ENCODE data around the gene CHAT. TPM values are rescaled to one million over a fixed set of nuclear protein-coding genes. Genes with fewer than 3 reads are reported as not detected.

CHAT gene
- total RNA-seq, 4 donors from 2014 or later: not detected

DNA sequence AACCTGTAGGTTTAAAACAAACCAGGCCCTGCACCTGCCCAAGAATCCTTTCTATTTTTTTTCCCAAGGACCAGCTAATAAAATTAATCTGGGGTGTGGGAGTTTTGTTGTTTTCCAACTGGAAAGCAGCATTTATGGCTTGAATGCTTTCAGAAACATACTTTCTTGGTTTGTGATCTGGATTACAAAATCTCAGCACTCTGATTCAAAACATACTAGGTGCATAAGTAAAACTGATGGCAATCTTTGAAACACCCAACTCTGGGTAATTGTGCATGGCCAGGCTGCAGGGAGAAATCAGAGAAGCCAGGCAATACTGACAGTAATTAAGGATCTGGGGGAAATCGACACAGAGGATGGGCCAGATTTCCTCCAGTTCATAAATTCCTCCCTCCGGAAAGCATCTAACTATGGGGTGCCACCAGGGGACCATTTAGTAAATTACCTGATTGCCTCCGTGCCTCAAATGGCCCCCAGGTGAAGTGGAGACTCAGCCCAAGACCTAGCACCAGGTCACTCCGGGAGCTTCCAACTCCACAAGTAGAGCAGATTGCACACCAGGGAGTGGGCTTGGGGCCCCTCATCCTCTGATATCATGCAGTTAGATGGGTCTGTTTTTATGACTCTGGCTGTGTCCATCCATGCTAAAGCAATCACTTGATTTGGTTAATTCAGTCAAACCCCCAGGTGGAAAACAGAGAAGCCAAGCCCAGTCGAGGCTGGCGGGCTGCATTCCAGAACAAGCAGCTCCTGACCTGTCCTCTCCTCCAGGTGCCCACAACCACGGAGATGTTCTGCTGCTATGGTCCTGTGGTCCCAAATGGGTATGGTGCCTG is 50.4 kb downstream of the CHAT start:
- Histone ChIP-seq H3K27ac (no peak overlapping the region), H3K4me3 (no peak overlapping the region), H3K36me3 (no peaks in the 10 kb centered on the region), H3K9me3 (peaks cover 0 to 11% (median 0%) of the 10 kb centered on the region in 3 donors), H3K27me3 (peaks cover 0 to 14% (median 0%) of the 10 kb centered on the region in 4 donors), H3K4me1 (no peaks in the 10 kb centered on the region)
- intact Hi-C loops (cut with DNase I): no loop called here
- WGBS, 2 donors: 77% methylated on average over 5 to 7 of the region's 7 CpGs
- no peak for TF ChIP-seq POLR2A (IDR thresholded peaks at IDR 0.05)
- TF ChIP-seq, protein P1, sequence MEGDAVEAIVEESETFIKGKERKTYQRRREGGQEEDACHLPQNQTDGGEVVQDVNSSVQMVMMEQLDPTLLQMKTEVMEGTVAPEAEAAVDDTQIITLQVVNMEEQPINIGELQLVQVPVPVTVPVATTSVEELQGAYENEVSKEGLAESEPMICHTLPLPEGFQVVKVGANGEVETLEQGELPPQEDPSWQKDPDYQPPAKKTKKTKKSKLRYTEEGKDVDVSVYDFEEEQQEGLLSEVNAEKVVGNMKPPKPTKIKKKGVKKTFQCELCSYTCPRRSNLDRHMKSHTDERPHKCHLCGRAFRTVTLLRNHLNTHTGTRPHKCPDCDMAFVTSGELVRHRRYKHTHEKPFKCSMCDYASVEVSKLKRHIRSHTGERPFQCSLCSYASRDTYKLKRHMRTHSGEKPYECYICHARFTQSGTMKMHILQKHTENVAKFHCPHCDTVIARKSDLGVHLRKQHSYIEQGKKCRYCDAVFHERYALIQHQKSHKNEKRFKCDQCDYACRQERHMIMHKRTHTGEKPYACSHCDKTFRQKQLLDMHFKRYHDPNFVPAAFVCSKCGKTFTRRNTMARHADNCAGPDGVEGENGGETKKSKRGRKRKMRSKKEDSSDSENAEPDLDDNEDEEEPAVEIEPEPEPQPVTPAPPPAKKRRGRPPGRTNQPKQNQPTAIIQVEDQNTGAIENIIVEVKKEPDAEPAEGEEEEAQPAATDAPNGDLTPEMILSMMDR (IDR thresholded peaks at IDR 0.05): no peak
- DNase-seq: no peak

DNA sequence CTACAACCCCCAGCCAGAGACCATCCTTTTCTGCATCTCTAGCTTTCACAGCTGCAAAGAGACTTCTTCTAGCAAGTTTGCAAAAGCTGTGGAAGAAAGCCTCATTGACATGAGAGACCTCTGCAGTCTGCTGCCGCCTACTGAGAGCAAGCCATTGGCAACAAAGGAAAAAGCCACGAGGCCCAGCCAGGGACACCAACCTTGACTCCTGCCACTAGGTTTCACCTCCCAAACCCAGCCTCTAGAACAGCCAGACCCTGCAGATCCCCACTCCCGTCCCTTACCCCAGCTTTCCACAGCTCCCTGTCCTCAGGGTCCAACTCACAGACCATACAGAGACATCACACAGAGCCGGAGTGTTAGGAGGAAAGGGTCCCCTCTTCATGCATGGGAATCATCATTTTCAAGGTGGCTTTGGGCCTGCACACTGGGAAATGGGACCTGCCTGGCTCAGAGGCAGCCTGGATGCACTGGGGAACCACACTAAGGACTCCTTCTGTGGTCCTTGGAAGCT is 51.1 kb downstream of the CHAT start:
- 73 to 83% methylated on average over 3 of the region's 4 CpGs for WGBS, 2 donors
- no peak for TF ChIP-seq POLR2A (IDR thresholded peaks at IDR 0.05)
- TF ChIP-seq, protein P1 (IDR thresholded peaks at IDR 0.05): no peak
- Histone ChIP-seq H3K9me3 (peaks cover 0 to 4% (median 0%) of the 10 kb centered on the region in 3 donors), H3K27me3 (peaks cover 0 to 14% (median 0%) of the 10 kb centered on the region in 4 donors), H3K4me3 (no peak overlapping the region), H3K4me1 (no peaks in the 10 kb centered on the region), H3K36me3 (no peaks in the 10 kb centered on the region), H3K27ac (no peak overlapping the region)
- intact Hi-C loops (cut with DNase I): no loop called here
- no peak for DNase-seq

DNA sequence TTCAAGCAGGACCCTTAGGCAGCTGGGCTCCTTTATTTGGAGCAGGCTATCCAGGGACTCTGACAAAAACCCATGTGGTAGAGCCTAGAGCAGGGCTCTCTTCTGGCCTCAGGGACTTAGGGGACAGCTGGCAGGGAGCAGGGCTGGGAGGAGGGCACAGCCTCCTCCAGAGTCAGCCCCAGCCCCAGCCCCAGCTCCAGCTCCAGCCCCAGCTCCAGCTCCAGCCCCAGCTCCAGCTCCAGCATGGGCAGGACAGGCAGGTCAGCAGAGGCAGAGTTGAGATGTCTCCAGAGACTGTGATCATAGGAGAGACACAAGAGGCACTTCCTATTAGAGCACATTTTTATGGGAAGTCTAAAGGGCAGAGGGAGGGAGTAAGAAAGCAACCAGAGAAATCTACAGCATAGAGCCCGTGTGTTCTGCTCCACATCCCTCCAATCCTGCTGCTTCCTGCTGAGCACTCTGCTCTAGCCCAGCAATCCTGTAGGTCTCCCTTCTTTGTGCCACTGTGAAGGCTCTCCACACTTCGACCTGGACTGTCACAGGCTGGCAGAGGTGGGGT is 52.3 kb downstream of the CHAT start:
- H3K4me3 ChIP-seq: no peak overlapping the region
- no peaks in the 10 kb centered on the region for H3K36me3 ChIP-seq
- no peak for DNase-seq
- WGBS, 2 donors: 8 to 25% methylated on average over 1 to 2 of the region's 2 CpGs
- no peaks in the 10 kb centered on the region for H3K4me1 ChIP-seq
- H3K27ac ChIP-seq: no peak overlapping the region
- TF ChIP-seq, protein P1 (IDR thresholded peaks at IDR 0.05): no peak
- TF ChIP-seq POLR2A (IDR thresholded peaks at IDR 0.05): no peak
- no peaks in the 10 kb centered on the region for H3K9me3 ChIP-seq
- H3K27me3 ChIP-seq: peaks cover 0 to 14% (median 0%) of the 10 kb centered on the region in 4 donors
- intact Hi-C loops (cut with DNase I): no loop called here

DNA sequence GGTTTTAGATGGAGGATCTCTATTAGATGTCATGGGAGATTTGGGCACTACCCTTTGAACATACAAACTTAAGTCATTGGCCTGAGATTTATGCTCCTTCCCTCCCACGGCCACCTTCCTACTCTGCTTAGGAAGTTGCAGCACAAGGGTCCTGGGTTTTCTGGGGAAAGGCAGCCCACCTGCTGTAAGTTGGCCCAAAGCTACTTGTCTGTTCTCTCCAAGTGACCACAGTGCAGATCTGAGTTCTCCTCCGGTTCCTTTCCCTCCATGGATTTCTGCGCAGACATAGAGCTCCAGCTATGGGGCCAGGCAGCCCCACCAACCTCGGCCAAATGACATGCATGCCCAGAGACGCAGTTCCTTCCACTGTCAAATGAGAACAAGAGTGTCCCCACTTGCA is 52.8 kb downstream of the CHAT start:
- TF ChIP-seq, protein P1 (IDR thresholded peaks at IDR 0.05): no peak
- no peak for TF ChIP-seq POLR2A (IDR thresholded peaks at IDR 0.05)
- no peaks in the 10 kb centered on the region for H3K4me1 ChIP-seq
- H3K27ac ChIP-seq: no peak overlapping the region
- H3K4me3 ChIP-seq: no peak overlapping the region
- no peaks in the 10 kb centered on the region for H3K9me3 ChIP-seq
- no peak for DNase-seq
- H3K36me3 ChIP-seq: no peaks in the 10 kb centered on the region
- WGBS, 2 donors: 80 to 83% methylated on average over 1 to 2 of the region's 5 CpGs
- intact Hi-C loops (cut with DNase I): no loop called here
- peaks cover 0 to 14% (median 0%) of the 10 kb centered on the region in 4 donors for H3K27me3 ChIP-seq

DNA sequence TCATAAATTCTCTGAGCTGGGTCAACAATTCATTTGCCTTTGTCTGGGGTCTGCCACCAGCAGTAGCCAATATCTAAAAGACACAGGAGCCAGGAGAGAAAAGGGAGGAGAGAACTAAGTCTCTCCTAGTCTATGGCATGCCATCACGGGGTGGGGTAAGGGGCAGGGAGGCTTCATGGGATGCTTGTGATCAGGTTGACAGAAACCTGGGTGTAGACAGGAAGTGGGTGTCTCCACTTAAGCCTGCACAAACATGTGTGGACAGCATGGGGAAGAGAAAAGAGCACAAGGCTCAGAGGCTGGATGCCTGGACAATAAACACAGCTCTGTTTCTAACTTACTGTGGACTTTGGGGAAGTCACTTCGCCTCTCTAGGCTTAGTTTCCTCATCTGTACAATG is 54.2 kb downstream of the CHAT start:
- H3K4me3 ChIP-seq: no peak overlapping the region
- no peaks in the 10 kb centered on the region for H3K36me3 ChIP-seq
- no peaks in the 10 kb centered on the region for H3K4me1 ChIP-seq
- no peak for TF ChIP-seq POLR2A (IDR thresholded peaks at IDR 0.05)
- TF ChIP-seq, protein P1 (IDR thresholded peaks at IDR 0.05): no peak
- whole genome bisulfite sequencing, 2 donors: 54 to 60% methylated on average over 2 of the region's 2 CpGs
- intact Hi-C loops (cut with DNase I): no loop called here
- no peaks in the 10 kb centered on the region for H3K9me3 ChIP-seq
- DNase-seq: no peak
- peaks cover 0 to 14% (median 0%) of the 10 kb centered on the region in 4 donors for H3K27me3 ChIP-seq
- H3K27ac ChIP-seq: no peak overlapping the region

Data from esophagus squamous epithelium (tissue), 5 donors.